ENCODE measurements around the gene C4orf51.

- TF ChIP-seq, protein P1, sequence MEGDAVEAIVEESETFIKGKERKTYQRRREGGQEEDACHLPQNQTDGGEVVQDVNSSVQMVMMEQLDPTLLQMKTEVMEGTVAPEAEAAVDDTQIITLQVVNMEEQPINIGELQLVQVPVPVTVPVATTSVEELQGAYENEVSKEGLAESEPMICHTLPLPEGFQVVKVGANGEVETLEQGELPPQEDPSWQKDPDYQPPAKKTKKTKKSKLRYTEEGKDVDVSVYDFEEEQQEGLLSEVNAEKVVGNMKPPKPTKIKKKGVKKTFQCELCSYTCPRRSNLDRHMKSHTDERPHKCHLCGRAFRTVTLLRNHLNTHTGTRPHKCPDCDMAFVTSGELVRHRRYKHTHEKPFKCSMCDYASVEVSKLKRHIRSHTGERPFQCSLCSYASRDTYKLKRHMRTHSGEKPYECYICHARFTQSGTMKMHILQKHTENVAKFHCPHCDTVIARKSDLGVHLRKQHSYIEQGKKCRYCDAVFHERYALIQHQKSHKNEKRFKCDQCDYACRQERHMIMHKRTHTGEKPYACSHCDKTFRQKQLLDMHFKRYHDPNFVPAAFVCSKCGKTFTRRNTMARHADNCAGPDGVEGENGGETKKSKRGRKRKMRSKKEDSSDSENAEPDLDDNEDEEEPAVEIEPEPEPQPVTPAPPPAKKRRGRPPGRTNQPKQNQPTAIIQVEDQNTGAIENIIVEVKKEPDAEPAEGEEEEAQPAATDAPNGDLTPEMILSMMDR (IDR thresholded peaks at IDR 0.05), result no peak
- TF ChIP-seq POLR2A (IDR thresholded peaks at IDR 0.05), result no peak
Observed at GRCh38 chr4:145756244-145756643, 76.3 kb downstream of the C4orf51 start.

All from uterus (tissue), 2 donors.